ENCODE results near the gene SAMD4B. TPM values are rescaled to one million over a fixed set of nuclear protein-coding genes. Genes with fewer than 3 reads are reported as not detected.
A peak's percentile ranks its signal among the peaks of the same experiment; 100 is the strongest.
"Not testable (repeated sequence)": the region's sequence is repeated elsewhere in the genome, so short reads cannot be mapped to it uniquely, and the experiment has no call there.

Gene SAMD4B
- total RNA-seq, 1 donor from 2014 or later = 19.2 TPM

- DNase-seq (ENCODE audit: low read depth) (no peak), FAIRE-seq (peak; percentile 32)
- peaks cover 18% of the 10 kb centered on the region for H3K27me3 ChIP-seq (ENCODE audit: control insufficient read depth, insufficient read depth, low read length)
- TF ChIP-seq CTCF (IDR thresholded peaks at IDR 0.05; ENCODE audit: insufficient read depth, low read length, severe bottlenecking) = no peak
- H3K36me3 ChIP-seq (ENCODE audit: control insufficient read depth, insufficient read depth, low read length) = no peaks in the 10 kb centered on the region
- H3K4me3 ChIP-seq (ENCODE audit: low read depth, low read length) = no peak overlapping the region
These were observed 37.3 kb upstream of the SAMD4B start for GRCh38 chr19:39304701-39305571.

- no peak for TF ChIP-seq CTCF (IDR thresholded peaks at IDR 0.05; ENCODE audit: insufficient read depth, low read length, severe bottlenecking)
- FAIRE-seq (no peak), DNase-seq (ENCODE audit: low read depth) (no peak)
- H3K27me3 ChIP-seq (ENCODE audit: control insufficient read depth, insufficient read depth, low read length) = peaks cover 18% of the 10 kb centered on the region
- no peak overlapping the region for H3K4me3 ChIP-seq (ENCODE audit: low read depth, low read length)
- H3K36me3 ChIP-seq (ENCODE audit: control insufficient read depth, insufficient read depth, low read length) = no peaks in the 10 kb centered on the region
These were observed 36.1 kb upstream of the SAMD4B start for GRCh38 chr19:39306075-39306474.

GRCh38 chr19:39307046-39307821, 35.0 kb upstream of the SAMD4B start:
- TF ChIP-seq CTCF (IDR thresholded peaks at IDR 0.05; ENCODE audit: insufficient read depth, low read length, severe bottlenecking) = no peak
- Histone ChIP-seq H3K4me3 (ENCODE audit: low read depth, low read length) (peak overlapping the region; percentile 6), H3K27me3 (ENCODE audit: control insufficient read depth, insufficient read depth, low read length) (peaks cover 18% of the 10 kb centered on the region), H3K36me3 (ENCODE audit: control insufficient read depth, insufficient read depth, low read length) (no peaks in the 10 kb centered on the region)
- DNase-seq (ENCODE audit: low read depth) (no peak), FAIRE-seq (no peak)

GRCh38 chr19:39307822-39308530, 34.2 kb upstream of the SAMD4B start:
- no peak for TF ChIP-seq CTCF (IDR thresholded peaks at IDR 0.05; ENCODE audit: insufficient read depth, low read length, severe bottlenecking)
- H3K4me3 ChIP-seq (ENCODE audit: low read depth, low read length) = no peak overlapping the region
- H3K27me3 ChIP-seq (ENCODE audit: control insufficient read depth, insufficient read depth, low read length) = peaks cover 18% of the 10 kb centered on the region
- H3K36me3 ChIP-seq (ENCODE audit: control insufficient read depth, insufficient read depth, low read length) = no peaks in the 10 kb centered on the region
- DNase-seq (ENCODE audit: low read depth) = no peak
- FAIRE-seq = no peak

- Histone ChIP-seq H3K4me3 (ENCODE audit: low read depth, low read length) (no peak overlapping the region), H3K36me3 (ENCODE audit: control insufficient read depth, insufficient read depth, low read length) (no peaks in the 10 kb centered on the region), H3K27me3 (ENCODE audit: control insufficient read depth, insufficient read depth, low read length) (peaks cover 18% of the 10 kb centered on the region)
- TF ChIP-seq CTCF (IDR thresholded peaks at IDR 0.05; ENCODE audit: insufficient read depth, low read length, severe bottlenecking) = no peak
- FAIRE-seq (no peak), DNase-seq (ENCODE audit: low read depth) (peak; percentile 11)
These were observed 33.5 kb upstream of the SAMD4B start for GRCh38 chr19:39308531-39309304.

GRCh38 chr19:39309305-39309670, 32.9 kb upstream of the SAMD4B start:
- peaks cover 18% of the 10 kb centered on the region for H3K27me3 ChIP-seq (ENCODE audit: control insufficient read depth, insufficient read depth, low read length)
- not testable (repeated sequence) for DNase-seq (ENCODE audit: low read depth); H3K36me3 ChIP-seq (ENCODE audit: control insufficient read depth, insufficient read depth, low read length); FAIRE-seq; H3K4me3 ChIP-seq (ENCODE audit: low read depth, low read length)

All from bronchial epithelial cell (primary cell).